H1 (cell line): ENCODE results near the gene PLEKHG1. TPM values are rescaled to one million over a fixed set of nuclear protein-coding genes. Genes with fewer than 3 reads are reported as not detected.

ENCODE experiments used
- ATF2 ChIP-seq: IDR thresholded peaks from 2 replicates; pipeline ENCODE4 v1.6.1; 2012; ENCODE audit warnings: low read length, inconsistent platforms
- BACH1 ChIP-seq: IDR thresholded peaks from 2 replicates; pipeline ENCODE4 v1.6.1; 2012; ENCODE audit warnings: low read length, improper control_type of control experiment
- BCL11A ChIP-seq, 2 experiments: IDR thresholded peaks; one replicate each; pipeline ENCODE4 v1.6.1; 2011; ENCODE audit warnings: low read depth in 2 of 2, low read length in 2 of 2, mild to moderate bottlenecking in 2 of 2
- CBX8 ChIP-seq: fragments of 300-800, 300-1000 bp; sonication (generic); IDR thresholded peaks from 2 replicates; pipeline ENCODE4 v1.7.1; 2016; ENCODE audit warnings: low read depth, low read length, borderline replicate concordance
- CHD2 ChIP-seq: IDR thresholded peaks from 2 replicates; pipeline ENCODE4 v1.6.1; 2012; ENCODE audit warnings: low read length, improper control_type of control experiment
- SP1 ChIP-seq: IDR thresholded peaks from 2 replicates; pipeline ENCODE4 v1.6.1; 2011; ENCODE audit warnings: low read depth, low read length
- TCF12 ChIP-seq: IDR thresholded peaks from 2 replicates; pipeline ENCODE4 v1.6.1; 2011; ENCODE audit warnings: low read depth, mild to moderate bottlenecking, low read length
- polyA plus RNA-seq, 7 experiments: library from polyadenylated mRNA; depleted of rRNA in 3 of 7; stranded (reverse) in 5 of 7; unstranded in 2 of 7; fragments of >200 nt in 5 of 7; fragments of 200-250 nt in 2 of 7; gene quantifications; 1 replicate in 5 of 7; 2 replicates in 1 of 7; 4 replicates in 1 of 7; pipeline versions ENCODE4 v1.2.1 to v1.2.3, GENCODE V29; 2011 to 2013; ENCODE audit warnings: missing spikeins in 2 of 7, mixed read lengths in 2 of 7
- total RNA-seq: library from RNA; stranded (reverse); fragmentation: NEBNext Ultra II Directional; extraction: Animal tissue kit (Norgen Biotek cat#: 25700); gene quantifications from 2 replicates; pipeline ENCODE4 v1.2.1, GENCODE V29; 2021

The PLEKHG1 gene
- total and polyA plus RNA-seq, 2 of the 8 experiments (the other 6 are each of a cell fraction or from before 2014, with no cell fraction given), result 0.94 to 2.2 TPM

DNA sequence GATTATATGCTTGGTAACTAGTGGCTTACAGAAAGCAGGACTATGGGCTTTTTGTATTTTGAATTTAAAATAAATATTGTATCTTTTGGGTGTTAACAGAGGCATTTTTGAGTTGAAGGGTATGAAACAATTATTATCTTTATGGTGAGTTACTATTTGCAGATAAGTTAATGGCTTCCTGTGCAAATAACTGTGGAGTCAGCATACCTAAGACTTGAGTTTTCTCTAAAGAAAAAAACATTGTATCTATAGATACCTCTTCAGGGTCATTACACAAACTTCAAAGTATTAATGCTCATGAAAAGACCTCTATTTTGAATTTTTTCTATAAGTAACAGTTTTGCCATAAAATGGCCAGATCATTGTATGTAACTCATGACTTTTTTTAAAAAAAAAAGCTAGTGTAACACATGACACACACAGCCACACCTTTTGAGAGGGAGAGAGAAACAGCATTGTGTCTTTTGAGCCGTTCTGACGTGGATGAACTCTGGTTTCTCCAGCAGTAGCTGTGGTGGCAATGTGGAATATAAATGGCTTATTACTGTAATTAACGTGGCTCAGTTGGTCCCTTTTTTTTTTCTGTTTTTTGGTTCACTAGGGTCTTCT lies 36.3 kb downstream of the PLEKHG1 start (continued):
- TF ChIP-seq BACH1 (no peak), CBX8 (no peak), BCL11A (IDR thresholded peaks at IDR 0.05; ENCODE audit: low read depth in 2 of 2, low read length in 2 of 2) (no peak), SP1 (no peak), TCF12 (no peak), CHD2 (no peak), ATF2 (no peak)
